Measurements from ENCODE around the gene RNF32. TPM values are rescaled to one million over a fixed set of nuclear protein-coding genes. Genes with fewer than 3 reads are reported as not detected.

The RNF32 gene
- total RNA-seq, 1 donor from 2014 or later: 1.9 TPM

- H3K27ac Mint-ChIP-seq (ENCODE audit: unreplicated experiment): no peak overlapping the region
- TF ChIP-seq CTCF (IDR thresholded peaks at IDR 0.05; ENCODE audit: unreplicated experiment): no peak
- H3K27me3 Mint-ChIP-seq (ENCODE audit: unreplicated experiment): no peaks in the 10 kb centered on the region
Measured at GRCh38 chr7:156602283-156602682, 38.3 kb upstream of the RNF32 start.

GRCh38 chr7:156603011-156603410 is 37.6 kb upstream of the RNF32 start:
- Mint-ChIP-seq H3K27me3 (ENCODE audit: unreplicated experiment) (no peaks in the 10 kb centered on the region), H3K9me3 (ENCODE audit: unreplicated experiment) (no peaks in the 10 kb centered on the region), H3K27ac (ENCODE audit: unreplicated experiment) (no peak overlapping the region), H3K36me3 (ENCODE audit: low read depth, unreplicated experiment) (no peaks in the 10 kb centered on the region), H3K4me1 (ENCODE audit: unreplicated experiment) (peaks cover 3% of the 10 kb centered on the region), H3K4me3 (ENCODE audit: unreplicated experiment) (no peak overlapping the region)
- no peak for DNase-seq (ENCODE audit: low spot score)
- TF ChIP-seq CTCF (IDR thresholded peaks at IDR 0.05; ENCODE audit: unreplicated experiment): no peak

More at GRCh38 chr7:156602283-156602682, 38.3 kb upstream of the RNF32 start:
- no peak for DNase-seq (ENCODE audit: low spot score)
- Mint-ChIP-seq H3K36me3 (ENCODE audit: low read depth, unreplicated experiment) (no peaks in the 10 kb centered on the region), H3K4me1 (ENCODE audit: unreplicated experiment) (peaks cover 3% of the 10 kb centered on the region), H3K4me3 (ENCODE audit: unreplicated experiment) (no peak overlapping the region), H3K9me3 (ENCODE audit: unreplicated experiment) (no peaks in the 10 kb centered on the region)

GRCh38 chr7:156603629-156604028 is 36.9 kb upstream of the RNF32 start:
- Mint-ChIP-seq H3K4me3 (ENCODE audit: unreplicated experiment) (no peak overlapping the region), H3K27ac (ENCODE audit: unreplicated experiment) (no peak overlapping the region), H3K4me1 (ENCODE audit: unreplicated experiment) (peaks cover 3% of the 10 kb centered on the region), H3K27me3 (ENCODE audit: unreplicated experiment) (no peaks in the 10 kb centered on the region), H3K9me3 (ENCODE audit: unreplicated experiment) (no peaks in the 10 kb centered on the region), H3K36me3 (ENCODE audit: low read depth, unreplicated experiment) (no peaks in the 10 kb centered on the region)
- no peak for TF ChIP-seq CTCF (IDR thresholded peaks at IDR 0.05; ENCODE audit: unreplicated experiment)
- no peak for DNase-seq (ENCODE audit: low spot score)

GRCh38 chr7:156604311-156604710 is 36.3 kb upstream of the RNF32 start:
- H3K4me3 Mint-ChIP-seq (ENCODE audit: unreplicated experiment): no peak overlapping the region
- no peak for TF ChIP-seq CTCF (IDR thresholded peaks at IDR 0.05; ENCODE audit: unreplicated experiment)
- no peak for DNase-seq (ENCODE audit: low spot score)
- H3K27me3 Mint-ChIP-seq (ENCODE audit: unreplicated experiment): no peaks in the 10 kb centered on the region
- no peak overlapping the region for H3K27ac Mint-ChIP-seq (ENCODE audit: unreplicated experiment)
- H3K36me3 Mint-ChIP-seq (ENCODE audit: low read depth, unreplicated experiment): no peaks in the 10 kb centered on the region
- H3K9me3 Mint-ChIP-seq (ENCODE audit: unreplicated experiment): no peaks in the 10 kb centered on the region
- H3K4me1 Mint-ChIP-seq (ENCODE audit: unreplicated experiment): peaks cover 9% of the 10 kb centered on the region

- no peaks in the 10 kb centered on the region for H3K36me3 Mint-ChIP-seq (ENCODE audit: low read depth, unreplicated experiment)
- H3K4me3 Mint-ChIP-seq (ENCODE audit: unreplicated experiment): no peak overlapping the region
- peaks cover 12% of the 10 kb centered on the region for H3K4me1 Mint-ChIP-seq (ENCODE audit: unreplicated experiment)
- H3K27ac Mint-ChIP-seq (ENCODE audit: unreplicated experiment): no peak overlapping the region
- no peak for DNase-seq (ENCODE audit: low spot score)
- TF ChIP-seq CTCF (IDR thresholded peaks at IDR 0.05; ENCODE audit: unreplicated experiment): no peak
- H3K9me3 Mint-ChIP-seq (ENCODE audit: unreplicated experiment): no peaks in the 10 kb centered on the region
- no peaks in the 10 kb centered on the region for H3K27me3 Mint-ChIP-seq (ENCODE audit: unreplicated experiment)
Measured at GRCh38 chr7:156604836-156605695, 35.5 kb upstream of the RNF32 start.
